Chondrocyte (in vitro differentiated cells): ENCODE data around the gene WDR91. TPM values are rescaled to one million over a fixed set of nuclear protein-coding genes. Genes with fewer than 3 reads are reported as not detected.

Experiments
- DNase-seq: peaks from one replicate; pipeline ENCODE4 v3.0.0; 2021; ENCODE audit warnings: mixed read lengths, low spot score
- H3K27ac Mint-ChIP-seq: one replicate; pipeline ENCODE4 v1.8.0; 2021; ENCODE audit warnings: mild to moderate bottlenecking, moderate library complexity, mixed read lengths; ENCODE audit not compliant: unreplicated experiment
- H3K27me3 Mint-ChIP-seq: 2 replicates; pipeline ENCODE4 v1.8.0; 2021; ENCODE audit warnings: low read depth, mixed read lengths
- H3K36me3 Mint-ChIP-seq: 2 replicates; pipeline ENCODE4 v1.8.0; 2021; ENCODE audit warnings: low read depth, mixed read lengths
- H3K4me1 Mint-ChIP-seq: 2 replicates; pipeline ENCODE4 v1.8.0; 2021; ENCODE audit warnings: low read depth, mild to moderate bottlenecking, mixed read lengths
- H3K4me3 Mint-ChIP-seq: one replicate; pipeline ENCODE4 v1.8.0; 2021; ENCODE audit warnings: mild to moderate bottlenecking, moderate library complexity, mixed read lengths; ENCODE audit not compliant: unreplicated experiment
- H3K9me3 Mint-ChIP-seq: 2 replicates; pipeline ENCODE4 v1.8.0; 2021; ENCODE audit warnings: low read depth, mixed read lengths
- CTCF ChIP-seq: fragments of 200-600 bp; sonication (generic); IDR thresholded peaks from 2 replicates; pipeline ENCODE4 v1.5.0; 2021; ENCODE audit warnings: antibody characterized with exemption, mild to moderate bottlenecking, moderate library complexity
- total RNA-seq: library from RNA; stranded (reverse); gene quantifications from 3 replicates; pipeline ENCODE4 v1.2.1, GENCODE V29; 2021

WDR91 gene
- total RNA-seq, 1 donor from 2014 or later = 10.6 TPM

GRCh38 chr7:135192914-135193536 is 18.3 kb downstream of the WDR91 start:
- no peak for TF ChIP-seq CTCF
- no peaks in the 10 kb centered on the region for H3K9me3 Mint-ChIP-seq
- no peak for DNase-seq
- H3K27me3 Mint-ChIP-seq = no peaks in the 10 kb centered on the region
- peaks cover 27% of the 10 kb centered on the region for H3K4me1 Mint-ChIP-seq
- peaks cover 43% of the 10 kb centered on the region for H3K36me3 Mint-ChIP-seq
- no peak overlapping the region for H3K4me3 Mint-ChIP-seq
- peak overlapping the region; percentile 15 for H3K27ac Mint-ChIP-seq

GRCh38 chr7:135190703-135191102 is 20.6 kb downstream of the WDR91 start:
- TF ChIP-seq CTCF = no peak
- DNase-seq = no peak
- no peak overlapping the region for H3K4me3 Mint-ChIP-seq
- no peak overlapping the region for H3K27ac Mint-ChIP-seq
- H3K36me3 Mint-ChIP-seq = peaks cover 44% of the 10 kb centered on the region
- peaks cover 27% of the 10 kb centered on the region for H3K4me1 Mint-ChIP-seq
- no peaks in the 10 kb centered on the region for H3K27me3 Mint-ChIP-seq
- no peaks in the 10 kb centered on the region for H3K9me3 Mint-ChIP-seq

GRCh38 chr7:135189961-135190360 is 21.4 kb downstream of the WDR91 start:
- H3K4me3 Mint-ChIP-seq = no peak overlapping the region
- peaks cover 22% of the 10 kb centered on the region for H3K4me1 Mint-ChIP-seq
- TF ChIP-seq CTCF = no peak
- H3K9me3 Mint-ChIP-seq = no peaks in the 10 kb centered on the region
- no peak for DNase-seq
- no peaks in the 10 kb centered on the region for H3K27me3 Mint-ChIP-seq
- no peak overlapping the region for H3K27ac Mint-ChIP-seq
- H3K36me3 Mint-ChIP-seq = peaks cover 48% of the 10 kb centered on the region

- TF ChIP-seq CTCF = no peak
- H3K36me3 Mint-ChIP-seq = peaks cover 51% of the 10 kb centered on the region
- no peak overlapping the region for H3K4me3 Mint-ChIP-seq
- no peak for DNase-seq
- H3K27me3 Mint-ChIP-seq = no peaks in the 10 kb centered on the region
- H3K27ac Mint-ChIP-seq = no peak overlapping the region
- H3K4me1 Mint-ChIP-seq = peaks cover 15% of the 10 kb centered on the region
- H3K9me3 Mint-ChIP-seq = no peaks in the 10 kb centered on the region
Measured at GRCh38 chr7:135189221-135189662, 22.1 kb downstream of the WDR91 start.

GRCh38 chr7:135188298-135188984 is 22.9 kb downstream of the WDR91 start:
- Mint-ChIP-seq H3K36me3 (peaks cover 53% of the 10 kb centered on the region), H3K4me1 (peaks cover 7% of the 10 kb centered on the region), H3K27ac (no peak overlapping the region), H3K4me3 (no peak overlapping the region), H3K27me3 (no peaks in the 10 kb centered on the region), H3K9me3 (peaks cover 5% of the 10 kb centered on the region)
- DNase-seq = no peak
- no peak for TF ChIP-seq CTCF
